ENCODE results near the gene LDLRAD4. TPM values are rescaled to one million over a fixed set of nuclear protein-coding genes. Genes with fewer than 3 reads are reported as not detected.

The LDLRAD4 gene
- total RNA-seq, 1 experiment from 2014 or later = 3.6 TPM

DNA sequence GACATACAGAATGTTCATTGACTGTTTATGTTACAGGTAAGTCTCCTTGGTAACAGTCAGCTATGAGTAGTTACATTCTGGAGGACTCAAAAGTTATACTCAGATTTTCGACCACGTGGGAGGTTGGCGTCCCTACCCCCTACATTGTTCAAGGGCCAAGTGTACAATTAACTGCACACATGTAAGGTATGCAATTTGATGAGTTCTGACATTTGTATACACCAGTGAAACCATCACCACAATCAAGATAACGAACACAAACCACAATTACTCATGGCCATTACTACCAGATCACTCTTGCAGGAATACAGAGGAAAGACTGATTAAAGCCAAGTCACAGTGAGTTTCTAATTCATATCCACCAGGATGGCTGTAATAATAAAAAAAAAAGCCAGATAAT is 39.6 kb upstream of the LDLRAD4 start:
- Histone ChIP-seq H3K9me3 (ENCODE audit: low read depth, low read length, poor library complexity, severe bottlenecking) (no peaks in the 10 kb centered on the region), H3K27ac (ENCODE audit: low read depth, low read length, poor library complexity, severe bottlenecking) (no peak overlapping the region), H3K4me3 (ENCODE audit: low read depth, low read length, poor library complexity, severe bottlenecking) (no peak overlapping the region), H3K4me1 (ENCODE audit: insufficient read depth, low read length, poor library complexity, severe bottlenecking) (no peaks in the 10 kb centered on the region), H3K36me3 (ENCODE audit: insufficient read depth, low read length, poor library complexity, severe bottlenecking) (no peaks in the 10 kb centered on the region), H3K27me3 (replicated peaks; ENCODE audit: insufficient read depth, low read depth, low read length, poor library complexity) (no peaks in the 10 kb centered on the region)
- no peak for DNase-seq (ENCODE audit: low spot score)
- no TSS peak for BruUV-seq (replicated peaks)
- TF ChIP-seq, protein P1, sequence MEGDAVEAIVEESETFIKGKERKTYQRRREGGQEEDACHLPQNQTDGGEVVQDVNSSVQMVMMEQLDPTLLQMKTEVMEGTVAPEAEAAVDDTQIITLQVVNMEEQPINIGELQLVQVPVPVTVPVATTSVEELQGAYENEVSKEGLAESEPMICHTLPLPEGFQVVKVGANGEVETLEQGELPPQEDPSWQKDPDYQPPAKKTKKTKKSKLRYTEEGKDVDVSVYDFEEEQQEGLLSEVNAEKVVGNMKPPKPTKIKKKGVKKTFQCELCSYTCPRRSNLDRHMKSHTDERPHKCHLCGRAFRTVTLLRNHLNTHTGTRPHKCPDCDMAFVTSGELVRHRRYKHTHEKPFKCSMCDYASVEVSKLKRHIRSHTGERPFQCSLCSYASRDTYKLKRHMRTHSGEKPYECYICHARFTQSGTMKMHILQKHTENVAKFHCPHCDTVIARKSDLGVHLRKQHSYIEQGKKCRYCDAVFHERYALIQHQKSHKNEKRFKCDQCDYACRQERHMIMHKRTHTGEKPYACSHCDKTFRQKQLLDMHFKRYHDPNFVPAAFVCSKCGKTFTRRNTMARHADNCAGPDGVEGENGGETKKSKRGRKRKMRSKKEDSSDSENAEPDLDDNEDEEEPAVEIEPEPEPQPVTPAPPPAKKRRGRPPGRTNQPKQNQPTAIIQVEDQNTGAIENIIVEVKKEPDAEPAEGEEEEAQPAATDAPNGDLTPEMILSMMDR (conservative IDR thresholded peaks at IDR 0.05; ENCODE audit: low read depth, low read length) = no peak
- no peak for TF ChIP-seq EZH2 (IDR thresholded peaks at IDR 0.05; ENCODE audit: borderline replicate concordance, low read depth, low read length, poor library complexity, severe bottlenecking)
- POLR2A ChIA-PET (ENCODE audit: low non-redundant PET) = no interaction called here
- CTCF ChIA-PET = no interaction called here
- intact Hi-C loops (cut with micrococcal nuclease; ENCODE audit: unreplicated experiment) = no loop called here

DNA sequence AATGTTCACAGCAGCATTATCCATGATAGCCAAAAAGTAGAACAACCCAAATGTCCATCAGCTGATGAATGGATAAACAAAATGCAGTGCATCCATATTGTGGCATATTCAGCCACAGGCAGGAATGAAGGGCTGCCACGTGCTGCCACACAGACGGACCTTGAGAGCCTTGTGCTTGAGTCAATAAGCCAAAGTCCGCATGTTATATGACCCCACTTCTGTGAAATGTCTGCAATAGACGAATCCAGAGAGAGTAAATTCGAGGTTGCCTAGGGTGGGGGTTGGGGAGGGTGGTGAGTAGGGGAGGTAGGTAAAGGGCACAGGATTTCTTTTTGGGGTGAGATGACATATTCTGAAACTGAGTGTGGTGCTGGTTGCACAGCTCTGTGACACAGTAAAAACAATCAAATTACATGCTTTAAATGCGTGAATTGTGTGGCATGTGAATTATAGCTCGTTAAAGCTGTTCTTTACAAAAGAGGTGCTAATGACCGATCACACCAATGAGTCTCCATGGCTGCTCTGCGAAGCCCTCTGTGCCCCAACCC is 38.9 kb upstream of the LDLRAD4 start:
- H3K9me3 ChIP-seq (ENCODE audit: low read depth, low read length, poor library complexity, severe bottlenecking) = no peaks in the 10 kb centered on the region
- DNase-seq (ENCODE audit: low spot score) = no peak
- H3K27me3 ChIP-seq (replicated peaks; ENCODE audit: insufficient read depth, low read depth, low read length, poor library complexity) = no peaks in the 10 kb centered on the region
- no TSS peak for BruUV-seq (replicated peaks)
- no peak overlapping the region for H3K4me3 ChIP-seq (ENCODE audit: low read depth, low read length, poor library complexity, severe bottlenecking)
- ChIA-PET POLR2A (ENCODE audit: low non-redundant PET) (interaction anchor here (0.6 kb wide), 1 partner anchor 488 kb away, joined by 3 read pairs; no protein-coding TSS in a partner anchor), CTCF (interaction anchor here (1.3 kb wide), 1 partner anchor 20 kb away, joined by 3 read pairs; no protein-coding TSS in a partner anchor)
- H3K36me3 ChIP-seq (ENCODE audit: insufficient read depth, low read length, poor library complexity, severe bottlenecking) = no peaks in the 10 kb centered on the region
- H3K27ac ChIP-seq (ENCODE audit: low read depth, low read length, poor library complexity, severe bottlenecking) = no peak overlapping the region
- TF ChIP-seq EZH2 (IDR thresholded peaks at IDR 0.05; ENCODE audit: borderline replicate concordance, low read depth, low read length, poor library complexity, severe bottlenecking) = no peak
- TF ChIP-seq, protein P1 (conservative IDR thresholded peaks at IDR 0.05; ENCODE audit: low read depth, low read length) = no peak
- no peaks in the 10 kb centered on the region for H3K4me1 ChIP-seq (ENCODE audit: insufficient read depth, low read length, poor library complexity, severe bottlenecking)
- intact Hi-C loops (cut with micrococcal nuclease; ENCODE audit: unreplicated experiment) = no loop called here

DNA sequence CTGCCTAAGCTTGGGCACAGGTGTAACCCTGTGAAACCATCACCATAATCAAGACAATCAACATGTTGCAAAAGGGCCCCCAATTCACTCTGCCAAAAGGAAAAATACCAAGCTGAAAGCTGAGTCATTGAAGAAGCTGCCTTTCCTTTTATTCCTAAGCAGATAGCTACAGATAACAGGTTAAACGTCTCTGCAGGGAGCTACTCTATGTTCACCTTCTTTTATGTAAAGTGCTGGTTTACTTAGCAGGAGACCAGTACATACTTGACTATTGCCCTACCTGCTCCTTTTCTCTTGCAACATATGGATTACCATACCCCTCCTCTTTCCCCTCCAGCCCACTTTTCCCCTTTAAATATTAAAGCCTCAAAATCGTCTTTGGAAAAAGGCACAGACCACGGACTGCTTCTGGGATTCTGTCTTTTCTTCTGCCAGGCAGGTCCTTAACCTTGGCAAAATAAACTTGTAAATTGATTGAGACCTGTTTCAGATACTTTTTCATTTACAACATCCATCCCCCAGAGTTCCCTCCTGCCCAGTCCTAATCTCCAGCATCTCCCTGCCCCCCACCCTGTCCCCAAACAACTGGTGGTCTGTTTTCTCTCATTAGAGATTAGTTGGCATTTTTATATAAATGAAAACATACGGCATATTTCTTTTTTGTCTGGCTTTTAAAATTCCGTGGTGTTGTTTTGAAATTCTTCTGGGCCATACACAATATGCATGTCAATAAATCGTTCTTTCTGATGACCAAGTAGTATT is 37.8 kb upstream of the LDLRAD4 start:
- H3K36me3 ChIP-seq (ENCODE audit: insufficient read depth, low read length, poor library complexity, severe bottlenecking) = no peaks in the 10 kb centered on the region
- H3K27me3 ChIP-seq (replicated peaks; ENCODE audit: insufficient read depth, low read depth, low read length, poor library complexity) = no peaks in the 10 kb centered on the region
- H3K9me3 ChIP-seq (ENCODE audit: low read depth, low read length, poor library complexity, severe bottlenecking) = no peaks in the 10 kb centered on the region
- intact Hi-C loops (cut with micrococcal nuclease; ENCODE audit: unreplicated experiment) = no loop called here
- no peak overlapping the region for H3K27ac ChIP-seq (ENCODE audit: low read depth, low read length, poor library complexity, severe bottlenecking)
- no peak for TF ChIP-seq EZH2 (IDR thresholded peaks at IDR 0.05; ENCODE audit: borderline replicate concordance, low read depth, low read length, poor library complexity, severe bottlenecking)
- TF ChIP-seq, protein P1 (conservative IDR thresholded peaks at IDR 0.05; ENCODE audit: low read depth, low read length) = no peak
- ChIA-PET POLR2A (ENCODE audit: low non-redundant PET) (no interaction called here), CTCF (interaction anchor here (1.3 kb wide), 1 partner anchor 21 kb away, joined by 3 read pairs; no protein-coding TSS in a partner anchor)
- no TSS peak for BruUV-seq (replicated peaks)
- no peaks in the 10 kb centered on the region for H3K4me1 ChIP-seq (ENCODE audit: insufficient read depth, low read length, poor library complexity, severe bottlenecking)
- no peak for DNase-seq (ENCODE audit: low spot score)
- no peak overlapping the region for H3K4me3 ChIP-seq (ENCODE audit: low read depth, low read length, poor library complexity, severe bottlenecking)

All from A673 (cell line).